Measurements from ENCODE around the gene EIF4E1B. TPM values are rescaled to one million over a fixed set of nuclear protein-coding genes. Genes with fewer than 3 reads are reported as not detected.
A peak's percentile ranks its signal among the peaks of the same experiment; 100 is the strongest.

EIF4E1B gene
- total and polyA plus RNA-seq, 2 experiments from 2014 or later = 0.17 TPM; not detected in 1

- peaks cover 16% of the 10 kb centered on the region for H3K27me3 Mint-ChIP-seq (ENCODE audit: insufficient read depth, low read depth, poor library complexity)
- H3K27ac Mint-ChIP-seq = no peak overlapping the region
- ATAC-seq (no peak), DNase-seq (ENCODE audit: low spot score) (no peak)
- no peak overlapping the region for H3K27ac ChIP-seq (ENCODE audit: low read depth)
- no peaks in the 10 kb centered on the region for H3K79me2 ChIP-seq (replicated peaks; ENCODE audit: insufficient read depth)
- 0 out of 2 replicates have a peak overlapping the region, but pooled peaks have one; percentile 17 for H3K4me3 ChIP-seq
- peaks cover 23% of the 10 kb centered on the region for H3K4me1 ChIP-seq (ENCODE audit: insufficient read depth)
- no peak overlapping the region for H3K4me3 Mint-ChIP-seq
- TF ChIP-seq CTCF (conservative IDR thresholded peaks at IDR 0.05; ENCODE audit: low read depth in 2 of 2) (no peak), CREB1 (CRISPR knock-in tag; IDR thresholded peaks at IDR 0.05; ENCODE audit: low read depth) (no peak), JUNB (IDR thresholded peaks at IDR 0.05; ENCODE audit: unreplicated experiment) (no peak), EZH2 (IDR thresholded peaks at IDR 0.05; ENCODE audit: low read depth, unreplicated experiment) (no peak), STAT1 (IDR thresholded peaks at IDR 0.05; ENCODE audit: unreplicated experiment) (no peak)
- TF ChIP-seq, protein P1, sequence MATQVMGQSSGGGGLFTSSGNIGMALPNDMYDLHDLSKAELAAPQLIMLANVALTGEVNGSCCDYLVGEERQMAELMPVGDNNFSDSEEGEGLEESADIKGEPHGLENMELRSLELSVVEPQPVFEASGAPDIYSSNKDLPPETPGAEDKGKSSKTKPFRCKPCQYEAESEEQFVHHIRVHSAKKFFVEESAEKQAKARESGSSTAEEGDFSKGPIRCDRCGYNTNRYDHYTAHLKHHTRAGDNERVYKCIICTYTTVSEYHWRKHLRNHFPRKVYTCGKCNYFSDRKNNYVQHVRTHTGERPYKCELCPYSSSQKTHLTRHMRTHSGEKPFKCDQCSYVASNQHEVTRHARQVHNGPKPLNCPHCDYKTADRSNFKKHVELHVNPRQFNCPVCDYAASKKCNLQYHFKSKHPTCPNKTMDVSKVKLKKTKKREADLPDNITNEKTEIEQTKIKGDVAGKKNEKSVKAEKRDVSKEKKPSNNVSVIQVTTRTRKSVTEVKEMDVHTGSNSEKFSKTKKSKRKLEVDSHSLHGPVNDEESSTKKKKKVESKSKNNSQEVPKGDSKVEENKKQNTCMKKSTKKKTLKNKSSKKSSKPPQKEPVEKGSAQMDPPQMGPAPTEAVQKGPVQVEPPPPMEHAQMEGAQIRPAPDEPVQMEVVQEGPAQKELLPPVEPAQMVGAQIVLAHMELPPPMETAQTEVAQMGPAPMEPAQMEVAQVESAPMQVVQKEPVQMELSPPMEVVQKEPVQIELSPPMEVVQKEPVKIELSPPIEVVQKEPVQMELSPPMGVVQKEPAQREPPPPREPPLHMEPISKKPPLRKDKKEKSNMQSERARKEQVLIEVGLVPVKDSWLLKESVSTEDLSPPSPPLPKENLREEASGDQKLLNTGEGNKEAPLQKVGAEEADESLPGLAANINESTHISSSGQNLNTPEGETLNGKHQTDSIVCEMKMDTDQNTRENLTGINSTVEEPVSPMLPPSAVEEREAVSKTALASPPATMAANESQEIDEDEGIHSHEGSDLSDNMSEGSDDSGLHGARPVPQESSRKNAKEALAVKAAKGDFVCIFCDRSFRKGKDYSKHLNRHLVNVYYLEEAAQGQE (IDR thresholded peaks at IDR 0.05; ENCODE audit: unreplicated experiment) = no peak
- no peaks in the 10 kb centered on the region for H3K36me3 Mint-ChIP-seq (ENCODE audit: low read depth)
- peaks cover 6% of the 10 kb centered on the region; the same call in 1 of the 2 replicates for H3F3A ChIP-seq (replicated peaks; ENCODE audit: low read depth)
- no peaks in the 10 kb centered on the region for H3K36me3 ChIP-seq (ENCODE audit: insufficient read depth)
- H3K4me2 ChIP-seq = peak overlapping the region; percentile 55
- no peaks in the 10 kb centered on the region for H3K27me3 ChIP-seq (ENCODE audit: insufficient read depth)
- peaks cover 40% of the 10 kb centered on the region for H3K4me1 Mint-ChIP-seq
- peaks cover 3% of the 10 kb centered on the region; the same call in 1 of the 3 replicates for H3K9me3 Mint-ChIP-seq
- no peaks in the 10 kb centered on the region for H3K9me2 ChIP-seq (ENCODE audit: insufficient read depth)
- no peaks in the 10 kb centered on the region for H4K20me1 ChIP-seq (replicated peaks; ENCODE audit: insufficient read depth)
- H2AFZ ChIP-seq = peak overlapping the region; percentile 52; the same call in 1 of the 2 replicates
These were observed 62.5 kb downstream of the EIF4E1B start for GRCh38 chr5:176692839-176693476.

DNA sequence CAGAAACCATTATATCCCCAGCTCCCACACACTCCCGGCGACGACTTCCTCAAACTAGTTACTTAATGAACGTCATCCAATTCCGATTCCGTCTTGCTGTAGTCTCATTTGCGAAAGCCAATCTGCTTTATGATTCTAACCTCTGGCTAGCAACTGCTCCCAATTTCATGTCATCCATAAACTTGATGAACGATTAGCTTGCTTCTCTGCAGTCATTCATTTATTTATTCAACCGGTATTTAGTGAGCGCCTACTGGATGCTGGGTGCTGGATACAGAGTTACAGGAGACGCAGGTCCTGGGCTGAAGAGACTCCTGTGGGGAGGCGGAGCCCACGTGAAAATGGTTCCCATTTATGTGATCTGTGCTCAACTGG lies 63.0 kb downstream of the EIF4E1B start:
- H3K4me1 Mint-ChIP-seq = peaks cover 45% of the 10 kb centered on the region
- no peak overlapping the region for H3K27ac Mint-ChIP-seq
- H3K27me3 Mint-ChIP-seq (ENCODE audit: insufficient read depth, low read depth, poor library complexity) = peaks cover 18% of the 10 kb centered on the region
- Histone ChIP-seq H3K4me1 (ENCODE audit: insufficient read depth) (peaks cover 29% of the 10 kb centered on the region), H2AFZ (peak overlapping the region; percentile 52; the same call in 1 of the 2 replicates), H3K36me3 (ENCODE audit: insufficient read depth) (no peaks in the 10 kb centered on the region), H4K20me1 (replicated peaks; ENCODE audit: insufficient read depth) (no peaks in the 10 kb centered on the region), H3K9me2 (ENCODE audit: insufficient read depth) (no peaks in the 10 kb centered on the region), H3K4me2 (peak overlapping the region; percentile 55), H3F3A (replicated peaks; ENCODE audit: low read depth) (peaks cover 6% of the 10 kb centered on the region; the same call in 1 of the 2 replicates), H3K79me2 (replicated peaks; ENCODE audit: insufficient read depth) (no peaks in the 10 kb centered on the region), H3K27ac (ENCODE audit: low read depth) (no peak overlapping the region), H3K4me3 (no peak overlapping the region), H3K27me3 (ENCODE audit: insufficient read depth) (no peaks in the 10 kb centered on the region)
- no peak overlapping the region for H3K4me3 Mint-ChIP-seq
- no peaks in the 10 kb centered on the region for H3K36me3 Mint-ChIP-seq (ENCODE audit: low read depth)
- DNase-seq (ENCODE audit: low spot score) (no peak), ATAC-seq (no peak)
- peaks cover 3% of the 10 kb centered on the region; the same call in 1 of the 3 replicates for H3K9me3 Mint-ChIP-seq
- TF ChIP-seq POLR2AphosphoS5 (IDR thresholded peaks at IDR 0.05; ENCODE audit: low read depth) = no peak
- no peak for TF ChIP-seq ZNF114 (CRISPR knock-in tag; IDR thresholded peaks at IDR 0.05)
- TF ChIP-seq CTCF (conservative IDR thresholded peaks at IDR 0.05; ENCODE audit: low read depth in 2 of 2) = no peak
- TF ChIP-seq ZNF331 (CRISPR knock-in tag; IDR thresholded peaks at IDR 0.05; ENCODE audit: low read depth) = no peak
- TF ChIP-seq NANOG (IDR thresholded peaks at IDR 0.05; ENCODE audit: borderline replicate concordance) = no peak
- TF ChIP-seq, protein P1 (IDR thresholded peaks at IDR 0.05; ENCODE audit: unreplicated experiment) = no peak
- no peak for TF ChIP-seq ETS1 (IDR thresholded peaks at IDR 0.05)
- no peak for TF ChIP-seq STAT1 (IDR thresholded peaks at IDR 0.05; ENCODE audit: unreplicated experiment)
